Measurements from ENCODE around the gene MDH1B.

GRCh38 chr2:206797376-206797775 lies 32.2 kb upstream of the MDH1B start:
- TF ChIP-seq CTCF (conservative IDR thresholded peaks at IDR 0.05; ENCODE audit: low read length) (no peak), EZH2phosphoT487 (IDR thresholded peaks at IDR 0.05; ENCODE audit: borderline replicate concordance, low read depth, low read length) (no peak)
